ENCODE results near the gene TM9SF4.
"Not testable (repeated sequence)": the region's sequence is repeated elsewhere in the genome, so short reads cannot be mapped to it uniquely, and the experiment has no call there.

The TM9SF4 gene

DNA sequence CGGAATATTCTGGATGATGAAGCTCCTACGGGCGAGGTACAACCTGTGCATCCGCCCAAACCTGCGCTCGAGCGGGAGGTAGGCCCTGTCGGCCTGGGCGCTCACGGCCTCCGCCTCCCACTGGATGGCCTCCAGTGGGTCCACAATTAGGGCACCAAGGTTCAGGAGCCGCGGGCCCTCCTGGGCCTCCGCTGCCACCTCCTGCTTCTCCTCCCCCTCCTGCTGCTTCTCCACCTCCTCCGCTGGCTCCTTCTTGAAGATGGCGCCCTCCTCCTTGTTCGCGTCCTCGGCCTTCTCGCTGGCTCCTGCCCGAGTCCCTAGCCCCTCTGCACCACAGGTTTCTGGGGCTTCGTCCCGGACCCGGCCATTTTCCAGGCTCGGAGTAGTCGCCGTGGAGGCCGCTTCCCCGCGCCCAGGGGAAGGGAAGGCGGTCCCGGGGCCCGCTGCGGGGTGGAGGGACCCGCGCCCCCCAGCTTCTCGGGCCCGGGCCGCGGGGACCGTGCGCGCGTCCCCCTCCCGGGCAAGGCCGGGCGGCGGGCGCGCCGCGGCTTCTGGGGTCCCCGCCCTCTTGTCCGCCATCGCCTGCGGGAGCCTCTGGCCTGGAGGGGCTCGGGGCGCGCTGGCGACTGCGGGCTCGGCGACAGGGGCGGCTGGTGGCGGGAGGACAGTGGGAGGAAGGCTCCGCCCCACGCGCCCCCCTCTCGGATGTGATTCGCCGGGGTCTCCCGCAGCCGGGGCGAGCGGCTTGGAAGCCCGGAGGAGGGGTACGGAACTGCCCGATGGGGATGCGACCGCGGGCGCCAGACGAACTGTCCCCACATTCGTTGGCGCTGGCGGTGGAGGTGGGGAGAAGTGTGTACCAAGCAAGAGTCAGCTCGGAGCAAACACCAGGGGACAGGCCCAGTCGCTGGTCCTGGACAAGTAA lies 80.4 kb downstream of the TM9SF4 start:
- no peak for DNase-seq (ENCODE audit: low read depth in 2 of 2)

DNA sequence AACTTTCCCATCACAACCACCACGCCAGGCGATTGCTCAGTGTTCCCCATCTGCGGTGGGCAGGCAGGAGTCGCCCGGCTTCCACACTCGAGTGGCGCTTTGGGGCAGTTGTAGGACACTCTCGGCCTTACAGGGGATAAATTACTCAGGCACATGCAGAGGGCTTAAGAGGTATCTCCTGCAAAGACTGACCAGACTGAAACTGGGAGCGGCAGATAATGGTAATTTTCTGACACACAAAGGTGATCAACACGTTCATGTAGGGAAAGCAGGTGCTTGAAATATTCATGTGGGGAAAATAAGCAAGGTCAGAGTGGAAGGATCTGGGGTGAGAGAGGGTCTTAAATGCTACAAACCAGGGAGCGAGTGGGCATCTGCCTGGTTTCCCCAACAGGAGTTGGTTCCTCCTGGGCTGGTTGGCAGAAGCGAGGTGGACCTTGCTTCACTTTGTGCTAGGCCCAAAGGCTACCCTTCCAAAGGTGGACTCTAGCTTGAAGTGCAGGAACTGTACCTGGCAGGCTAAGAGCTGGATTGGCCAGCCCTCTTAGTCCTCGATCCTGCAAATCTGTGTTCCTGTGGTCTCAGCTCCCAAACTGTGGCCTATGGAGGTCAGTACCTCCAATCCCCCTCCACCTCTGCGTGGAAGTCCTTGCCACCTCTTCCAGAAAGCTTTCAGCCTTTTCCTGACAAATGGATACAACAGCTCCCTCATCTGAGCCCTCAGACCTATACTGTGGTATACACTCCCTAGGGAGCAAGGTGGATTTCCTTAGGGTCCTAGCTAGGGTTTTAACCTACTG lies 81.3 kb downstream of the TM9SF4 start:
- no peak for DNase-seq (ENCODE audit: low read depth in 2 of 2)

DNA sequence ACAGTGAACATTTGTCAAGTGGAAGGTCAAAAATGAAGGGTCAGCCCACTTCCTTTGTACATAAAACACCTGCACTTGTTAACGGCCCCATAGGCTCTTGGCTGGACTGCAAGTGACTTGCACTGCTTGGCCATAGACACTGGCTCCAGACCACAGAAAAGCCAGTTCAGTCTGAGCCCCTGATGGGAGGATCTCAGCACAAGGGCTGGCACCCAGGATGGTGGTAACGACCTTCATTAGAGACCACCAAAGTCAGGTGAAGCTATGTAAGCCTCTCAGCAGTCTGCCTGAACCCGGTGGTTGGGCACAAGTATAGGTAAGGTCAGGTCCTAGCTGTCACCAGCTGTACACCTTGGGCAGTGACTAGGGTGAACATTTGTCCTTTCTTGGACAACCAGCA lies 81.9 kb downstream of the TM9SF4 start:
- DNase-seq (ENCODE audit: low read depth in 2 of 2): no peak

DNA sequence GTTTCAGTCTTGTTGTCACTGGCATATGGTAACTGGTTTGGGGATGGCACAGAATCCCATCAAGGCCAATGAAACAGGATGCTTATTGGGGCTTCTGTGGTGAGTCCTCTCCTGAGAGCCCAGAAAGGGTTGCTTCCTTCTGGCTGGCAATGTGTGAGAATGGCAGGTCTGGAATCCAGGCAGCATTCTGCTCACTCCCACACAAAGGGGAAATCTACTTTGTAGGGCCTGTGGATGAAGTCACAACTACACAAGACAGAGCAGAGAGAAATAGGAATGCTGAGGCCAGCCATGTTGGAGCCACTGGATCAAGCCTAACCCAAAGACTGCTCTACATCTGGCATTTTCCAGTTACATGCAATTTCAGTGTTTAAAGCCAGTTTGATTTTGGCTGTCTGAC lies 82.4 kb downstream of the TM9SF4 start:
- DNase-seq (ENCODE audit: low read depth in 2 of 2): no peak

DNA sequence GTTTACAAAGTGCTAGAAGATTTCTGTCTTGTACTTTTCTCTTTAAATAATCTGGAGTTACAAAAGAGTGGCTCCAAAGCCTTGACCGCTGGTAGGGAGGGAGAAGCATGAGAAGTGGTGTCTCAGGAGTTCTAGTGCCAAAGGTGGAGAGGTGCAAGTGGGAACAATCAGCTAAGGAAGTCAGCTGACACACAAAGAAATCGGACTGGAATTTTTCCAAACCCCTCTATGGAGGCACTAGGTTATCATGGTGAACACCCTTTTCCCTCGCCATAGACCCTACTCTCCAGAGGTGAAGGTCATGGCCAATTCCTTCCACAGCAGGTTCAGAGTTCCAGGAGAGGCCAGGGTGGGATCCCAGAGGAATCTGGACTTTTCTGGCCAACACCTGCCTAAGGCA lies 83.2 kb downstream of the TM9SF4 start:
- DNase-seq (ENCODE audit: low read depth in 2 of 2): no peak

DNA sequence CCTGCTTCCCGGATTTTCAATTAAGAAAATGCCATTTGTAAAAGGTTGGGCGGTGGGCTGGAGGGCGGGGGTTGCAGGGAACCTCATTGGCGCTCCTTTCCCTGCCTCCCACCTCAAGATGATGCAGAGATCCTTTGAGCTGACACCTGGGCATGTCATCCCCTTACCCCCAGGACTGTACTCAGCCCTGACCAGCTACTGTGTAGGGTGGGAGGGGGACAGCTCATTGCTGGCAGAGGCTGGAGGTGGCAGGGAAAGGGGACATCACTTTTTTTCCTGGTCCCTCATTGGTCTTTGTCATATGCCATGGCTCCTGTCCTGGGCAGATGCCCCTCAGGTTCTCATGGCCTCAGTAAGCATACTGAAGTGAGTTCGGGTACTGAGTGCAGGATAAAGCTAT lies 83.8 kb downstream of the TM9SF4 start:
- DNase-seq (ENCODE audit: low read depth in 2 of 2): not testable (repeated sequence)

DNA sequence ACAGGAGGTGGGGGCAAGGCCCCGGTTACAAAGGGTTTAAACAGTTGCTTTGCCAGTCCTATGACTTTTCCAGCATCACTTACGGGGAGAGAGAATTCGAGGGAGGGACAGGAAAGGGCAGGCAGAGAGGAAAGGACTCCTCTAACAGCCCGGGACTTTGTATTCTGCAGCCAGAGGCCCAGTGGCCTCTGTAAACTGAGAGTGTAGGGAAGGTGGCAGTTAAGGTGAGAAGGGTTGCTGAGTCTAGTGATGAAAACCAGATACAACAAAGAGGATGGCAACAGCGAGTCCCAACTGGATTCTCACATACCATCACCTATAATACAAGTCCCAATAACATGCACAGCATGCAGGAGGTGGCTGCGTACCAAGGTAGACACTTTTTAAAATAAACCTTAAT lies 84.5 kb downstream of the TM9SF4 start:
- no peak for DNase-seq (ENCODE audit: low read depth in 2 of 2)

DNA sequence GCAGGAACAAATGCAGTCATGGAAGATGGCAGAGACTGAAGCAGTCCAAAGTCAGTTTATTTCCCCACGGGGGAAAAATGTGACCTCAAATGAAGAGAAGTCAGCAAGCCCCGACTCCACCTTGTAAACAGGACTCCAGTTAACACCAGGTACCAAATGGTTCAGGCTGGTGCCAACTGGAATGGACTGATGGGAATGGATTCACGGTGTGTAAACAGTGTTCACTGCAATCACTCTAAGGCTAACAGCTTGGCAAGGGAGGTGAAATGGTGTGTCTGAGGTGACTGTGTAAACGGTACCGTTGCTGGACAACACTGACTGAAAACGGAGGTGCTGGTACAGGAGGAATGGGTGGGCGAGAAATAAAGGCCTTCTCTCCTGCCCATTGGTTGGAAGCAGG lies 86.1 kb downstream of the TM9SF4 start:
- no peak for DNase-seq (ENCODE audit: low read depth in 2 of 2)

DNA sequence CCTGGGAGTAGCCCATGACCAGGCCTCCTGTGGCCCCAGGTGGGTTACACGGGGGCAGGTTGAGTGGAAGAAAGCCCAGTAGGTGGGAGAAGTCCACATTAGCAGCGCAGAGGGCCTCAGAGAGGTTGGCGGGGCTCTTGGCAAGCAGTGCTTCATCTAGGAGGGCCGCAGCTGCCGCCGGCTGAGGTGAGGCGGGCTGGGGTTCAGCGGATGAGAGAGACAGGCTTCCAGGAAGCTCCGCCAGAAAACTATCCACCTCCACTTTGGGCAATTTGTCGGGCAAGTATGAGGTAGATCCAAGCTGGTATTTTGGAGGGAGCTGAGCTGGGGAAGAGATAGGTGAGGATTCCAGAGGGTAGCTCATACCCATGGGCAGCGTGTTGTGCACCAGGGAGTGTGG lies 87.1 kb downstream of the TM9SF4 start:
- DNase-seq (ENCODE audit: low read depth in 2 of 2): not testable (repeated sequence)

DNA sequence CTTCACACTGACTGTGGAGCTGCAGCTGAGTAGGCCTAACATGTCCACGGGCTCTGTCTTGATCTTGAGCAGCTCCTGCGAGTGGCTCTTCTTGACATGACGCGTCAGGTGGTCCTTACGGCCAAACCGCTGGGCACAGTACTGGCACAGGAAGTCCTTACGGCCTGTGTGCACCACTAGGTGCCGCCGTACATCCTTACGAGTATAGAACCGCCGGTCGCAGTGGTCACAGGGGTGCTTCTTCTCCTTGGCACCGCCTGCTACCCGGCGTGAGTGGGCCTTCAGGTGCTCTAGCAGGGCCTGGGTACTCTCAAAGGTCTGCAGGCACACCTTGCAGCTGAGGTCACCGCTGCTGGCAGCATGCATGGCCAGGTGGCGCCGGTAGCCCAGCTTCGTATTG lies 87.6 kb downstream of the TM9SF4 start:
- not testable (repeated sequence) for DNase-seq (ENCODE audit: low read depth in 2 of 2)

DNA sequence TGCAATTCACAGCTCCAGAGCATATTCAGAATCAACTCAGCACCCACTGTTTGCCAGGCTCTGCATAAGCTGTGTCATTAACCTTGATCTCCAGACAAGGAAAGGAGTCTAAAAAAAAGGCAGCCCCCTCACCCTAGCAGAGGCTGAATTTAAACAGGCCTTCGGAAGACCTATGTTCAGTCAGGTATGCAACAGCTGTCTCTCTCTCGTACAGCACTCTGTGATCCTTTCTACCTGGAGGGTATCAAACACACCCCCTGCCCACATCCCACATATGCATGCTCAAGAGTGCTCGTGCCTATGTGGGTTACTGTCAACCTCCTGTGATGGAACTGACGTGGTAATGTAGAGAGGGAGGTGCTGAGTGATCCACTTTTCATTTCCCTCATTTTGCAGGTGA lies 89.5 kb downstream of the TM9SF4 start:
- DNase-seq (ENCODE audit: low read depth in 2 of 2): no peak

DNA sequence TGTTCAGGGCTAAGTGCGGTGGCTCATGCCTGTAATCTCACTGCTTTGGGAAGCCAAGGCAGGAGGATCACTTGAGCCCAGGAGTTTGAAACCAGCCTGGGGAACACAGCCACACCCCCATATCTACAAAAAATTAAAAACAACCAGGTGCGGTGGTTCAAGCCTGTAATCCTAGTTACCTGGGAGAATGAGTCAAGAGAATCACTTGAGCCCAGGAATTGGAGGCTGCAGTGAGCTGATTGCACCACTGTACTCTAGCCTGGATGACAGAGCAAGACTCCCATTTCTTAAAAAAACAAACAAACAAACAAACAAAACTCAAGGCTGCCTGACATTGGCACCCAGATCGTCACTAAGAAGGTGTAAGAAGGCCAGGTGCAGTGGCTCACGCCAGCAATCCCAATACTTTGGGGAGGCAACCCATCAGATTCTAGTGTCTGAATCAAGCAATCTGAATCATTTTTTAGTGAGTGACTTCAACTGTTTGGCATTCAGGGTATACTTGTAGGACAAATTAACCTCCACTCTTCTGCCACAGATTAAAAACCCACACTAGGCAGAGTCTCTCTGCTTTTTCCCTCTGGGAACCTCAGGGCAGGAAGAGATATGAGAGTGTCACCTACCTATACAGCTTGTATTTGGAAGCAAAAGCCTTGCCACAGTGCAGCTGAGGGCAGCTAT lies 91.9 kb downstream of the TM9SF4 start:
- DNase-seq (ENCODE audit: low read depth in 2 of 2): no peak

DNA sequence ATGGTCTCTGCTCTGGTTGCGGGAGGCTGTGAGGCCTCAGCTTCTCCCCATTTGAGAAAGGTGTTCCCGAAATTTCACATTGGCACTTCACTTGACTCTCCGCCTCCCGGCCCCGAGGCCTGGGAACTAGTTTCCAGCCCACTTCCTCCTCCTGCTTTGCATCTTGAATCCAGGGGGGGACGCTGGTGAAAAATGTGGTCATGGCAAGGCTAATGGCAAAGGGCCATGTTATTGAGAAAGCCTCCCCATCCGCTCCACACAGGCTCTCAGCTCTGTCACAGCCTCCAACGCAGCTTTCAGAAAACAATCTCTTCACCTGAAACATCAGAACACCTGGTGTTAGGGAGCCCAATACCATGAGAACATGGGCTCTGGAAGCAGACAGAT lies 92.5 kb downstream of the TM9SF4 start:
- no peak for DNase-seq (ENCODE audit: low read depth in 2 of 2)

DNA sequence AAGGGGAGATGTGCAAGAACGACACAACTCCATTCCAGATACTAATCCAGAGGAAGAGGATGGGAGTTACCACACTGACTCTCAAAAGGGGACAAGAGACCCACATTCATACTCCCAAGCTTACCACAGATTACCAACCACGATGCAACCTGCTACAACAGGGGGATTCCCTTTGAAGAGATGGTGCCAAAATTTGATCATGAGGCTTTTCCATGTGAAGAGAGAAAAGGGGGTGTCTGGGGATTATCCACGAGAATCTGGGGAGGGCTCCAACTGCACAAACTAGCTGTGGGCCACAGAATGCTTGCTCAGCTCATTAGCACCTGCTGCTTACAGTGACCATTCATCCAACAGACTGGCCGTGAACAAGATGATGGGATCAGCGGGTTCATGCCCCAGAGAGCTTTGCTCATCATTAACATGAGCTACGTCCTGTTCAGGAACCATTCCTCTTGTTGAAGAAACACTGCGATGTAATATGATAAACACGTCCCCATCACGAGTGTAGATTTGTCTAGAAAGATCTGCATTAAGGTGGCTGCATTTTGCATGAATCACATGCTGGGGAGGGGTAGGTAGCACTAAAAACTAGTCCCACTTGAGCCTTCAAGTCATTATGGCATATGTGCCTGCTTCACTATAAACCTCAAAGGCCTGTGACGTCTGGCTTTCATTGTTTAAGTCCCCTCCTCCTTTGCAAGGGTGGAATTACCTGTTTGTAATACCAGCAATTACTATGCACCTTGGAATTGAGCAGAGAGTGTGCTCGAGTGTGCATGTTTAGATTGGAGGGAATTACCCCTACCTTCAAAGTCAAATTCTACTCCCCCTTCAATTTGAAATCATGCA lies 94.1 kb downstream of the TM9SF4 start:
- peak in 1 of 2 donors; percentile 42 for DNase-seq (ENCODE audit: low read depth in 2 of 2)

DNA sequence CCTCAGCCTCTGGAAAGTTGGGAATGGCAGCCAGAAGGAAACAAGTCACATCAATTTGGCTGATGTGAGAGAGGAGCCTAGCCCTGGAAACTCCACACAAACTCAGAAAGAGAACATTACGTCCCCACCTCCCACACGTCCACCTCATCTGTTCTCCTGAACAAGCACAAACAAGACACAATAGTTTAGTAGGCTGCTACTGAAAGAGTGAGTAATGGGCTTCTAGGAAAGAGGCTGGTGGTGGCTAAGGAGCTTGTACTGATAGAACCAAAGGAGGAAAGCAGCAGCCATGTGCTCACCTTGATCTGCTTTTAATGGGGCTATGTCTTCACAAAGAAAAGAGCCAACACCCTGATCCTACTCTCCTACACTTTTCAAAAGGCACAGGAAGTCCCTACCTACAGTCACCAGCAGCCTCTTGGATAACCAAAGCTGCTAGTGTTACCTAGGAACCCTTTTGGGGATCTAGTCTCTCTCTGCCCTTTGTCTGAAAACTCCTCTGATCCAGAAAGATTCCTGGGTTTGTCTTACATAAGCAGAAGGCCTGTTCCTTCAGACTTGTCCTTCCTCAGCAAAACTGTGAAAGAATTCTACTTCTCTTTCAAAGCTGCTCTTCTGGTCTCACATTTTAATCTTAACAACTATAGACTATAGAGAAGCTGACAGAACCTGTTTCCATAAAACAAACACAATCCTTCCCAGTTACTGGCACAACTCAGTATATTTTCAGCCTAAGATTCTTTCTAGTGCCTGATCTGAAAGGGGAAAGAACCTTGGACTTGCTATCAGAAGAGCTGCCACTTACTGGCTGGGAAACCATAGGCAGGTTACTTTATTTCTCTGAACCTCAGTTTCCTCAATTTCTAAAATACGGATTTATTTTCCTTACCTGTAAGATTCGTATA lies 94.9 kb downstream of the TM9SF4 start:
- DNase-seq (ENCODE audit: low read depth in 2 of 2): peak; percentile 72 to 80

DNA sequence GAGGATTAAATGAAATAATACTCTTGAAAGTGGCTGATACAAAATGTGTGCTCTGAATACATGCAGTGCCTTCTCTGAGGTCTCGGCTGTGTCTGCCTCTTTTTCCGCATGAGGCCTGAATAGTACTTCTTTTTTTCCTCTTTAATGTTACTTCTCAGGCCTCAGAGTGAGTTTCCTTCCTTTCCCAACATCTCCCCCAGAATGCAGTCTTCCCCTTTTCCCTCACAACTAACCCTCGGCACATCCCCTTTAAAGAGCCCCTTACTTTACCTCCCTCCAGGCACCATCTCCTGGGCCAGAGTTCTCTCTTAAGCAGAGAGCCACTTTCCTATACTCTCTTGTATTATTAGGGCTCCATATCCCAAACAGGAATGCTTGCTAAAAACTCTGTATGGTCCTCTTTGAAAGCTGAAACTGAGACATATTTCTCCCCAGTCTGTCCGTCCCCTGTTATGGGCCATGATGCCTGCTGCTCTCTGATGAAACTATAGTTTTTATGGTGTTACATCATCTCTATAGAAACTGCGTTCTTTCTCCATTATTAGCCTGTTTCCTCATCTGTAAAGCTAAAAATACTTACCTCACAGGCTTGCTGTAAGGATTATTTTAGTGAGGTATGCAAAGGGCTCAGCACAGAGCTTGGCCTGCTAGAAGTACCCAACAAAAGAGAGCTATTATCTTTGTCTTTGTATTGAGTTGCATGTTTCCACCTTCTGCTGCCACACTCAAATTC lies 95.8 kb downstream of the TM9SF4 start:
- no peak for DNase-seq (ENCODE audit: low read depth in 2 of 2)

DNA sequence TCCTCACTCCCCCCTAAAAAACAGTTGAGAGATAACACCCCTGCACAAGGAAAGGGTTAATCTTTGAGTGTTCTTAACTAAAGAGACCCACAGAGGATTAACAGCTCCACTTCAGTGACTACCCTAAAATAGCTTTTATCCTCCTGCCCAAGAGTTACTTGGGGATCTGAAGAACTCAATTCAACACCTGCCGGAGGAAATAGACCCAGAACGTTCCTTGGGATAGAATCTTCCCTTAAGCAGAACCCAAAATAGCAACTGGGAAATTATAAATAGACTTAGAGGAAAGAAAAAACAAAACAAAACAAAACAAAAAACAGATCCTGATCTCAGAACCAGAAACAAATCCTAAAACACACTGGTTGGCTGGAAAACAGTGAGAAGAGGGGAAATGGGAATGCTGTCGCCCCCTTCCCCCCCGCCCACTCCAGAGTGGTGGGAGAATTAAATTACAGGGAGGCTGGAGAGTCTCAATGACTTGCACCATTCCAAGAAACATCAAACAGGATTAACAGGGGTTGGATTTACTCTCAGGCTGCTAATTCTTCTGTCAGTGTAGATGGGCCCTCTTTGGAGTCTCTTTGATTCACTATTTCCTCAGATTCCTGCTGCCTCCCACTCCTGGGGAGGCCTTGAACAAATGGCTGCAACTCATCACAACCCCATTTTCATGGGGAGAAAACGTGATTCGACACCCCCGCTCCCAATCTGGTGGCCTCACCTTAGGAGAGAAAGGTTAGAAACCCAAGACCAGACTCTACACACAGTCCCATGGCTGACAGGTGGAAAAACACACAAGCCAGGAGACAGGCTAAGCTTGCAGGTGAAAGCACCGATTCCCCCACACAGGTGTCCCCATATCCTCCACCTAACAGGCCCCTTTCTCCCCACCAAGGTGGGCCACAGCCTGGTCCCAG lies 96.6 kb downstream of the TM9SF4 start:
- no peak for DNase-seq (ENCODE audit: low read depth in 2 of 2)

DNA sequence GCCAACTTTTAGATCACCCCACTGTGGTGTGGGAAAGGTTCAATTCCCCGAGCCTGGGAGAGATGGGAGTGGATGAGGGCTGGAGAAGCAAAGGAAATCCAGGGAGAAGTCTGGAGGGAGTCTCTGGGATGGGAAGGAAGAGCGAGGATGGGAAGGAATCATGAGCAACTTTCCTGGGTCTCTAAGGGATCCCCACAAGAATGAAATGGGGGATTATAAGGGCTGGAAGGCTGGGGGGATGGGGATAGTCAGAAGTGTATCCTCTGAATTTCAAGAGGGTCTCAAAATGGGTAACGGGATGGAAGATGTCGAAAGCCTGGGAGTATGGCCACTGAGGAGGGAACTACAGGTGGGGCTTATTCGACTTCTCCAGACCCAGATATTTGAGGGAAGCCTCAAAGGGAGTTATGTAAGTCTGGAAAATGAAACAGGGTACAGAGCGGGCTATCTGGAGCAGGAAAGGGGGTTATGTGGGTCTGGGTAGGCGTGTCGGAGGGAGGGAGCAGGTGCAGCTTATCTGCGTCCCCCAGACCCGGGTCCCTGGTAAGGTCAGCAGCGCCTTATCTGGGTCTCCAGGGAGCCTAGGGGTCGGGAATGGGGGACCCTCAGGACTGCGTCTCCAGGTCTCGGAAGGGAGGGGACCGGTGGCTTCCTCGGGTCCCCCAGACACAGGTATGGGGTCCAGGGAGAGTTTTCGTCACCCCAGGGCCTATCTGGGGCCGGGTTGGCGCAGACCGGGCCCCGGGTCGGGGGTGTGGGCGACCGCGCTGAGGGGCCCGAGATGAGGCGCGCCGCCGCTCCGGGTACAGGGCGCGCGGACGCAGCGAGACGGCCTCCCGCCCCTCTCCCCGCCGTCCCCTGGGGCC lies 97.5 kb downstream of the TM9SF4 start:
- no peak for DNase-seq (ENCODE audit: low read depth in 2 of 2)

Data from stimulated activated CD4-positive, alpha-beta T cell treated with anti-CD3 and anti-CD28 coated beads, Interleukin-15, amount 100 ng/mL, for 48 hours (primary cell).